Measurements from ENCODE around the gene TRIL.

TRIL gene

GRCh38 chr7:28986765-28987110 is 28.6 kb upstream of the TRIL start:
- no peak overlapping the region for H3K4me3 ChIP-seq (ENCODE audit: low read depth, low read length)
- ChIA-PET CTCF (interaction anchor here (1.2 to 1.5 kb wide), 3 partner anchors 8 to 65 kb away, joined by 3 to 4 read pairs (median 3); no protein-coding TSS in a partner anchor), POLR2A (interaction anchor here (0.6 to 0.8 kb wide), 2 partner anchors 52 to 54 kb away, joined by 3 read pairs; no protein-coding TSS in a partner anchor)
- no peak for TF ChIP-seq CTCF (IDR thresholded peaks at IDR 0.05; ENCODE audit: insufficient read depth, low read length, missing control alignments)
- DNase-seq (ENCODE audit: low read depth, low spot score), result peak; percentile 59

- CTCF ChIA-PET, result interaction anchor here (0.8 to 1.5 kb wide), 4 partner anchors 9 to 65 kb away, joined by 3 to 4 read pairs (median 3); no protein-coding TSS in a partner anchor
Observed at GRCh38 chr7:28986028-28986764, 28.1 kb upstream of the TRIL start.

GRCh38 chr7:28984631-28985030 is 26.5 kb upstream of the TRIL start:
- DNase-seq (ENCODE audit: low read depth, low spot score), result peak; percentile 62
- POLR2A ChIA-PET, result no interaction called here
- H3K4me3 ChIP-seq (ENCODE audit: low read depth, low read length), result no peak overlapping the region
- CTCF ChIA-PET, result interaction anchor here (1.0 to 6.5 kb wide), 3 partner anchors 27 to 62 kb away, joined by 3 to 50 read pairs (median 3); partner anchors contain the start of gene TRIL
- TF ChIP-seq CTCF (IDR thresholded peaks at IDR 0.05; ENCODE audit: insufficient read depth, low read length, missing control alignments), result no peak

More at GRCh38 chr7:28986028-28986764, 28.1 kb upstream of the TRIL start:
- TF ChIP-seq CTCF (IDR thresholded peaks at IDR 0.05; ENCODE audit: insufficient read depth, low read length, missing control alignments), result no peak
- no peak for DNase-seq (ENCODE audit: low read depth, low spot score)
- POLR2A ChIA-PET, result interaction anchor here (0.6 kb wide), 1 partner anchor 54 kb away, joined by 3 read pairs; no protein-coding TSS in a partner anchor
- no peak overlapping the region for H3K4me3 ChIP-seq (ENCODE audit: low read depth, low read length)

GRCh38 chr7:28984217-28984616 is 26.1 kb upstream of the TRIL start:
- TF ChIP-seq CTCF (IDR thresholded peaks at IDR 0.05; ENCODE audit: insufficient read depth, low read length, missing control alignments), result no peak
- ChIA-PET POLR2A (no interaction called here), CTCF (interaction anchor here (1.0 to 6.5 kb wide), 3 partner anchors 27 to 61 kb away, joined by 3 to 50 read pairs (median 3); partner anchors contain the start of gene TRIL)

GRCh38 chr7:28983396-28984190 is 25.5 kb upstream of the TRIL start:
- no peak for DNase-seq (ENCODE audit: low read depth, low spot score)
- no peak overlapping the region for H3K4me3 ChIP-seq (ENCODE audit: low read depth, low read length)
- TF ChIP-seq CTCF (IDR thresholded peaks at IDR 0.05; ENCODE audit: insufficient read depth, low read length, missing control alignments), result no peak
- POLR2A ChIA-PET, result no interaction called here
- CTCF ChIA-PET, result interaction anchor here (1.0 to 6.5 kb wide), 5 partner anchors 22 to 116 kb away, joined by 3 to 50 read pairs (median 3); partner anchors contain the start of gene TRIL

More at GRCh38 chr7:28984217-28984616, 26.1 kb upstream of the TRIL start:
- DNase-seq (ENCODE audit: low read depth, low spot score), result no peak
- H3K4me3 ChIP-seq (ENCODE audit: low read depth, low read length), result no peak overlapping the region

GRCh38 chr7:28981161-28981465 is 23.0 kb upstream of the TRIL start:
- POLR2A ChIA-PET, result no interaction called here
- H3K4me3 ChIP-seq (ENCODE audit: low read depth, low read length), result no peak overlapping the region
- CTCF ChIA-PET, result interaction anchor here (1.2 to 6.5 kb wide), 7 partner anchors 17 to 131 kb away, joined by 3 to 50 read pairs (median 5); partner anchors contain the start of gene TRIL
- DNase-seq (ENCODE audit: low read depth, low spot score), result no peak
- TF ChIP-seq CTCF (IDR thresholded peaks at IDR 0.05; ENCODE audit: insufficient read depth, low read length, missing control alignments), result no peak

All from AG04449 (cell line).